HG03135 (cell line): ENCODE measurements around the gene CRYBA2.

Source experiments
- ATAC-seq: cut with Tn5 transposase; IDR thresholded peaks from one replicate; pipeline ENCODE4 v1.9.1; 2021; ENCODE audit warnings: mild to moderate bottlenecking, moderate library complexity; ENCODE audit not compliant: unreplicated experiment

CRYBA2 gene

GRCh38 chr2:218958276-218958675 is 34.9 kb downstream of the CRYBA2 start:
- no peak for ATAC-seq

GRCh38 chr2:218957671-218958070 is 35.6 kb downstream of the CRYBA2 start:
- no peak for ATAC-seq

GRCh38 chr2:218956039-218956438 is 37.2 kb downstream of the CRYBA2 start:
- no peak for ATAC-seq

GRCh38 chr2:218954541-218955300 is 38.5 kb downstream of the CRYBA2 start:
- ATAC-seq = no peak

GRCh38 chr2:218953366-218953954 is 39.8 kb downstream of the CRYBA2 start:
- no peak for ATAC-seq

- ATAC-seq = no peak
These were observed 41.1 kb downstream of the CRYBA2 start for GRCh38 chr2:218952160-218952559.

- no peak for ATAC-seq
These were observed 46.6 kb downstream of the CRYBA2 start for GRCh38 chr2:218946621-218947020.

GRCh38 chr2:218944759-218945404 is 48.3 kb downstream of the CRYBA2 start:
- ATAC-seq = no peak
